22Rv1 (cell line): ENCODE results near the gene CCL19.

ENCODE experiments used
- ZFX ChIP-seq: fragments of 450-650 bp; IDR thresholded peaks from 2 replicates; pipeline ENCODE4 v1.6.1; 2017; ENCODE audit warnings: antibody characterized with exemption, borderline replicate concordance
- TF ChIP-seq, protein P1 (sequence below): fragments of 450-650 bp; IDR thresholded peaks from 2 replicates; pipeline ENCODE4 v1.5.1; 2017; ENCODE audit warnings: mild to moderate bottlenecking

DNA sequence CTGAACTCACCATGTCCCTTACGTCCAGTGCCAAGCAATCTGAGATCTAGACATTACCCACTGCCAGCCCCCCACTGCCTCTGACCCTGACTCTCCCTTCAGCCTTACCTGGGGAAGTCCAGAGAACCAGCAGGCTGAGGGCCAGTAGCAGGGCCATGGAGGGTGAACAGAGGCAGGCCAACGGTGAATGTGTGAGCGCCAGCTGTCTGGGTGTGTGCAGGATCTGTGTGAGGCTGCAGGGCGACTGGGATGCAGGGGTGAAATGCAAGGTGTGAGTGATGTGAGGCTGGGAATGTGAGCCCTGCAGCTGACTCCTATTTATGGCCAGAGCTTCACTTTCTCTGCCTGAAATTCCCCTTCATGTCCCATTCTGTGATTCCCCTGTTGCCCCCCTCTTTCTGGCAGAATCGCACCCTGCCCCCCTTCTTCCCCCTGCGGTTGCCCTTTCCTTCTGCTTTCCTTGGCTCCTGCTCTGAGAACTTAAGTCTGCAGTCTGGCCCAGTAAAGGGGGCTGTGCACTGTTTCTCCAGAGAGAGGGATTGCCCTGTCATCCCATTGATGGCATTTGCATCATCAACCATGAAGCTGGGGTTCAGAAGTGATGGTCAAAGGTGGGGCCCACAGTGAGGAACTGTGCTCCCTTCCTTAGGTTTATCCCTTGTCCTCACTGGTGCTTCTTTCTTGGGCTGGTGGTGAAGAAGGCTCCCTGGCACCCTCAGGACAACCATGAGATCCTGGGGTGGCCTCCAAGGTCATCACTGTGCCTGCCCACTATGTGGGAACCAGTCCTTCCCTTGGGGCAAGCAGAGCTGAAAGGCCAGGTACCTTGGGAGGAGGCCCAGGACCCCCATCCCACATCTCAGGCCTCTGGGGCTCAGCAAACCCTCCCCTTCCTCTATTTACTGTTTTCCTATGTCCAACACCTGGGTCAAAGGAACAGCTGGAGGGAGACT lies at the start of gene CCL19:
- TF ChIP-seq, protein P1, sequence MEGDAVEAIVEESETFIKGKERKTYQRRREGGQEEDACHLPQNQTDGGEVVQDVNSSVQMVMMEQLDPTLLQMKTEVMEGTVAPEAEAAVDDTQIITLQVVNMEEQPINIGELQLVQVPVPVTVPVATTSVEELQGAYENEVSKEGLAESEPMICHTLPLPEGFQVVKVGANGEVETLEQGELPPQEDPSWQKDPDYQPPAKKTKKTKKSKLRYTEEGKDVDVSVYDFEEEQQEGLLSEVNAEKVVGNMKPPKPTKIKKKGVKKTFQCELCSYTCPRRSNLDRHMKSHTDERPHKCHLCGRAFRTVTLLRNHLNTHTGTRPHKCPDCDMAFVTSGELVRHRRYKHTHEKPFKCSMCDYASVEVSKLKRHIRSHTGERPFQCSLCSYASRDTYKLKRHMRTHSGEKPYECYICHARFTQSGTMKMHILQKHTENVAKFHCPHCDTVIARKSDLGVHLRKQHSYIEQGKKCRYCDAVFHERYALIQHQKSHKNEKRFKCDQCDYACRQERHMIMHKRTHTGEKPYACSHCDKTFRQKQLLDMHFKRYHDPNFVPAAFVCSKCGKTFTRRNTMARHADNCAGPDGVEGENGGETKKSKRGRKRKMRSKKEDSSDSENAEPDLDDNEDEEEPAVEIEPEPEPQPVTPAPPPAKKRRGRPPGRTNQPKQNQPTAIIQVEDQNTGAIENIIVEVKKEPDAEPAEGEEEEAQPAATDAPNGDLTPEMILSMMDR = no peak
- TF ChIP-seq ZFX = no peak
